Kidney (tissue), 19 donors: ENCODE measurements around the gene USP17L20. TPM values are rescaled to one million over a fixed set of nuclear protein-coding genes. Genes with fewer than 3 reads are reported as not detected.
"Not testable (repeated sequence)": the region's sequence is repeated elsewhere in the genome, so short reads cannot be mapped to it uniquely, and the experiment has no call there.

Experiments
- DNase-seq, 5 donors: peaks; one replicate each; pipeline ENCODE4 v3.0.0-alpha.2; 2013 to 2020
- FAIRE-seq: peaks from 2 replicates; lab custom pipeline; 2012; peaks lifted over from hg19 to GRCh38; lab: Jason Lieb, UNC
- H3K27ac ChIP-seq, 2 donors: one replicate each; pipeline ENCODE4 v1.7.0; 2013; ENCODE audit warnings: low read depth in 2 of 2, low read length in 2 of 2, inconsistent platforms in 1 of 2
- H3K27me3 ChIP-seq: one replicate; pipeline ENCODE4 v1.7.1; 2013; ENCODE audit warnings: low read length, inconsistent platforms; ENCODE audit not compliant: control insufficient read depth, insufficient read depth
- H3K36me3 ChIP-seq, 3 donors: one replicate each; pipeline versions ENCODE4 v1.7.0 to v1.7.1; 2013; ENCODE audit warnings: low read length in 3 of 3, control low read depth in 1 of 3, inconsistent platforms in 1 of 3; ENCODE audit not compliant: insufficient read depth in 3 of 3, control insufficient read depth in 2 of 3
- H3K4me1 ChIP-seq, 3 donors: one replicate each; pipeline versions ENCODE4 v1.7.0 to v1.7.1; 2013; ENCODE audit warnings: low read length in 3 of 3, inconsistent platforms in 1 of 3, low read depth in 1 of 3; ENCODE audit not compliant: control insufficient read depth in 2 of 3, insufficient read depth in 2 of 3
- H3K4me3 ChIP-seq, 3 donors: one replicate each; pipeline versions ENCODE4 v1.7.0 to v1.8.1; 2013; ENCODE audit warnings: low read length in 3 of 3, control low read depth in 1 of 3, inconsistent platforms in 1 of 3
- H3K9ac ChIP-seq, 3 donors: one replicate each; pipeline versions ENCODE4 v1.7.0 to v1.7.1; 2013; ENCODE audit warnings: low read length in 3 of 3, control low read depth in 1 of 3, inconsistent platforms in 1 of 3
- H3K9me3 ChIP-seq, 3 donors: one replicate each; pipeline versions ENCODE4 v1.7.0 to v1.7.1; 2013; ENCODE audit warnings: low read length in 3 of 3, control low read depth in 1 of 3, inconsistent platforms in 1 of 3; ENCODE audit not compliant: control insufficient read depth in 2 of 3, insufficient read depth in 1 of 3
- intact Hi-C: fragments of 100-400 bp; cut with DNase I; formaldehyde crosslinking; loops from one replicate; pipeline ENCODE4 v1.11.1; 2022
- long read RNA-seq, 10 donors: library from polyadenylated mRNA in 1 of 10; unstranded in 1 of 10; transcript quantifications; one replicate each; pipeline ENCODE4 v2.0.0 and lab custom pipeline, GENCODE V29; 2021 to 2026
- polyA plus RNA-seq: library from polyadenylated mRNA; stranded (reverse); fragments of 350-450 nt; fragmentation: Illumina TruSeq; extraction: RNeasy Lipid Tissue Mini Kit (QIAGEN cat#74804); gene quantifications from one replicate; pipeline ENCODE4 v1.2.3, GENCODE V29; 2014; ENCODE audit warnings: low read depth, low replicate concordance; ENCODE audit not compliant: insufficient read depth
- total RNA-seq: library from RNA; stranded (reverse); fragmentation: NEBNext Ultra II Directional; extraction: Animal tissue kit (Norgen Biotek cat#: 25700); gene quantifications from one replicate; pipeline ENCODE4 v1.2.1, GENCODE V29; 2021
- donor health status: control.
- donor health status: control.
- donor health status: DM: yes; HTN: yes; CAD: no.
- donor health status: Normal renal cell carcinoma (clear cell type).

The USP17L20 gene
- total RNA-seq, result not detected
- polyA plus RNA-seq, result not detected
- long read RNA-seq, donor 1, result 0 reads
- long read RNA-seq, donor 2, result 0 reads
- long read RNA-seq, donor 3, result 0 reads
- long read RNA-seq, donor 4, result 0 reads
- long read RNA-seq, donor 5, result 0 reads
- long read RNA-seq, donor 6, result 0 reads
- long read RNA-seq, donor 7, result 0 reads
- long read RNA-seq, donor 8, result 0 reads
- long read RNA-seq, donor 9, result 0 reads
- long read RNA-seq, donor 10, result 0 reads

- DNase-seq, H3K9me3 ChIP-seq, H3K4me3 ChIP-seq, FAIRE-seq, intact Hi-C loops, H3K27ac ChIP-seq, H3K27me3 ChIP-seq, H3K9ac ChIP-seq, H3K4me1 ChIP-seq, H3K36me3 ChIP-seq: not testable (repeated sequence)
These were observed at the start of gene USP17L20 for GRCh38 chr4:9257824-9258223. USP17L20 (plus strand) TSS chr4:9258124; CDS start chr4:9258124, 0 bp downstream.

GRCh38 chr4:9210357-9210756 lies 47.6 kb upstream of the USP17L20 start, which contains the start of gene USP17L10:
USP17L10 (plus strand) TSS chr4:9210657; CDS start chr4:9210657, 0 bp downstream.
- H3K4me3 ChIP-seq, H3K4me1 ChIP-seq, H3K36me3 ChIP-seq, H3K27me3 ChIP-seq, H3K9me3 ChIP-seq, intact Hi-C loops, H3K27ac ChIP-seq, H3K9ac ChIP-seq, DNase-seq, FAIRE-seq: not testable (repeated sequence)

GRCh38 chr4:9214701-9215100 lies 43.2 kb upstream of the USP17L20 start:
- H3K4me1 ChIP-seq, H3K4me3 ChIP-seq, H3K27ac ChIP-seq, H3K27me3 ChIP-seq, H3K9ac ChIP-seq, H3K36me3 ChIP-seq, FAIRE-seq, intact Hi-C loops, H3K9me3 ChIP-seq: not testable (repeated sequence)
- DNase-seq, result peak in 1 of 5 donors; percentile 18

- H3K9ac ChIP-seq, H3K4me3 ChIP-seq, FAIRE-seq, DNase-seq, H3K4me1 ChIP-seq, H3K9me3 ChIP-seq, H3K27ac ChIP-seq, H3K27me3 ChIP-seq, H3K36me3 ChIP-seq, intact Hi-C loops: not testable (repeated sequence)
These were observed 42.8 kb upstream of the USP17L20 start, which contains the start of gene USP17L11 for GRCh38 chr4:9215105-9215504. USP17L11 (plus strand) TSS chr4:9215405; CDS start chr4:9215405, 0 bp downstream.

- intact Hi-C loops, H3K27ac ChIP-seq, H3K9ac ChIP-seq, DNase-seq, FAIRE-seq, H3K4me3 ChIP-seq, H3K9me3 ChIP-seq, H3K36me3 ChIP-seq, H3K4me1 ChIP-seq, H3K27me3 ChIP-seq: not testable (repeated sequence)
These were observed 38.1 kb upstream of the USP17L20 start, which contains the start of gene USP17L12 for GRCh38 chr4:9219852-9220251. USP17L12 (plus strand) TSS chr4:9220152; CDS start chr4:9220152, 0 bp downstream.

GRCh38 chr4:9224596-9224995 lies 33.3 kb upstream of the USP17L20 start, which contains the start of gene USP17L13:
USP17L13 (plus strand) TSS chr4:9224896; CDS start chr4:9224896, 0 bp downstream.
- FAIRE-seq, H3K4me1 ChIP-seq, DNase-seq, H3K9ac ChIP-seq, H3K36me3 ChIP-seq, H3K9me3 ChIP-seq, H3K27ac ChIP-seq, H3K4me3 ChIP-seq, H3K27me3 ChIP-seq, intact Hi-C loops: not testable (repeated sequence)

- DNase-seq, H3K4me1 ChIP-seq, H3K27me3 ChIP-seq, H3K4me3 ChIP-seq, H3K36me3 ChIP-seq, H3K27ac ChIP-seq, H3K9ac ChIP-seq, H3K9me3 ChIP-seq, intact Hi-C loops, FAIRE-seq: not testable (repeated sequence)
These were observed 27.7 kb upstream of the USP17L20 start for GRCh38 chr4:9230249-9230648.

- H3K27ac ChIP-seq, H3K4me1 ChIP-seq, intact Hi-C loops, FAIRE-seq, H3K9ac ChIP-seq, H3K27me3 ChIP-seq, DNase-seq, H3K9me3 ChIP-seq, H3K4me3 ChIP-seq, H3K36me3 ChIP-seq: not testable (repeated sequence)
These were observed 23.8 kb upstream of the USP17L20 start, which contains the start of gene USP17L15 for GRCh38 chr4:9234085-9234484. USP17L15 (plus strand) TSS chr4:9234385; CDS start chr4:9234385, 0 bp downstream.
